HG03025 (cell line): Measurements from ENCODE around the gene PHACTR1.
"Not testable (repeated sequence)": the region's sequence is repeated elsewhere in the genome, so short reads cannot be mapped to it uniquely, and the experiment has no call there.

Experiments used
- ATAC-seq: cut with Tn5 transposase; IDR thresholded peaks from one replicate; pipeline ENCODE4 v1.9.1; 2021; ENCODE audit warnings: mild to moderate bottlenecking, moderate library complexity; ENCODE audit not compliant: unreplicated experiment, low FRiP score

PHACTR1 gene

DNA sequence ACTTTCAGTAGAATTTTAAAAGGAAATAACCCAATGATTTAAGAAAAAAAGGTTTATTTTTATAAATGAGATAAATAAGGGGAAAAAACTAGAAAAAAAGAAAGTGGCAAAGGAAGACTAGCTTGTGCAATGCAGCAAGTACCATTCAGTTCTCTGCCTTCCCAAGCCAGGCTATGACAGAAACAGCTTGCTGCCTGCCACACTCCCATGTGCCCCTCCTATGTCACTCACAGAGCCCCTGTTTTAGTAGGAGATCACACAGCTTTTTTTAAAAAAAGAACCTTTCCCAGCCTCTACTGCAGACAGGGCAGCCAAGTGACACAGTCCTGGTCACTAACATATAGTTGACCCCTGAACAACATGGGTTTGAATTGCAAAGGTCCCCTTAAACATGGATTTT, 598.2 kb downstream of the PHACTR1 start:
- no peak for ATAC-seq

DNA sequence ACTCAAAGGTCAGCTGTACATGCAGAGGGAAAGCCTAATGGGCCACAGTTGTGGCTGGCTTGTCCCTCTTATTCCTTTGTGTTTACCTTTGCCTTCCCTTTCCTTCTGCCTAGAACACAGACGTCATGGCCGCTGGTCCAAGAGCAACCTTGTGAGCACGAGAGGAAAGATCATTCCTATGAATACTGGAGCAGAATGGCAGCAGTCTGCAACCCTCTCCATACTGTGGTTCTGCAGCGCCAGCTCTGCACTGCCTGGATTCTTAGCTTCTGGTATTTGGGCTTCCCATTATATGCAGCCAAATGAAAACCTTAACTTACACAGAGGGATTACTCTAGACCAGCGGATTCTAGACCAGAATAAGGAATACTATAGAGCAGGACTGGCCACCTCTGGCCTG, 599.3 kb downstream of the PHACTR1 start:
- no peak for ATAC-seq

DNA sequence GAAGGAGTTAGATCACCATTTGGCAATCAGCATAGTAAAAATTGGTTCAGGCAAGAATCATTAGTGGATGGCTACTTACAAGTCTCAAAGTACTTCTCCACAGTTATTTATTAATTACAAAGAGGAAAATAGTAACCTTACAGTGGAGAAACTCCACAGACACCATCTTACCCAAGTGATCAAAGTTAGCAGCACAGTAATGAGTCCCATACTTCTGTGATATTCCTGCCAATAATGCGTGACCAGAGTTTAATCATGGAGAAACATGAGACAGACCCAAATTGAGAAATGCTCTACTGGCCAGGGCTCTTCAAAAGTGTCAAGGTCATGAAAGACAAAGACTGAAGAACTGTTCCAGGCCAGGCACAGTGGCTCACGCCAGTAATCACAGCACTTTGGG, 602.3 kb downstream of the PHACTR1 start:
- no peak for ATAC-seq

DNA sequence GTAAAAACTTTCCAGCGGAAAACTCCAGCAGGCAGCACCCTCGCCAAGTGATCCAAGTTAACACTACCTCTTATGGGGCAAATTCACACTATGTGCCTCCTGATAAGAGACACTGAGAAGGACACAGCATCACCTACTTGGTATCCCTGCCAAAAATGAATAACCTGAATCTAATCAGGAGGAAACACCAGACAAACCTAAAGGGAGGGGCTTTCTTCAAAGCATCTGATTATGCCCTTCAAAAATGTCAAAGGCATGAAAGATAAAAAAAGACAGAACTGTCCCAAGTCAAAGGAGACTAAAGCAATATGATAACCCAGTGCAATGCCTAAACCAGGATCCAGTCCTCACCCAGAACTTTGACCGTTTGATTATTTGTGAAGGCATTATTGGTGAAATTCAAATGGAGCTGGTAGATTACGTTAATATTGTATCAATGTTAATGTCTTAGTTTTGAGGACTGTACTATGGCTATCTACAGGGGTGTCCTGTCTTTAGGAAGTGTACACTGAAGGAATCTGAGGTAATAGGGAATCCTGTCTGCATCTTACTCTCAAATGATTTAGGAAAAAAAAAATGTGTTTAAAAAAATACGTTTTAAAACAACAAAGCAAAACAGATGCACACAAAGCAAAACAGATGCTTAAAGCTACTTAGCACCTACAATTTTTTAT, 603.5 kb downstream of the PHACTR1 start:
- no peak for ATAC-seq

DNA sequence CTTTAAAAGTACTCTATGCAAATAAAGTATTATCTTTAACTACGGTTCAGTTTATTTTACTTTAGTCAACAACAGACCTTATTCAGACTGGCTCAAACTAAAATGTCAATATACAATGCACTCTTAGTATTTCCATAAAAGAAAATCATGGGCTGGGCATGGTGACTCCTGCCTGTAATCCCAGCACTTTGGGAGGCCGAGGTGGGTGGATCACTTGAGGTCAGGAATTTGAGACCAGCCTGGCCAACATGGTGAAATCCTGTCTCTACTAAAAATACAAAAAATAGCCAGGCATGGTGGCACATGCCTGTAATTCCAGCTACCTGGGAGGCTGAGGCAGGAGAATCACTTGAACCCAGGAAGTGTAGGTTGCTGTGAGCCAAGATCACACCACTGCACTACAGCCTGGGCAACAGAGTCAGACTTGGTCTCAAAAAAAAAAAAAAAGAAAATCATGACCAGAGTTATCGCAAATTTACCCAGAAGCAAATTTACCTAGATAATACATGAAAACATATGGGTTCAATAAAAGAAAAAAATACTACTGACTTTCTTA, 609.5 kb downstream of the PHACTR1 start:
- ATAC-seq: not testable (repeated sequence)

DNA sequence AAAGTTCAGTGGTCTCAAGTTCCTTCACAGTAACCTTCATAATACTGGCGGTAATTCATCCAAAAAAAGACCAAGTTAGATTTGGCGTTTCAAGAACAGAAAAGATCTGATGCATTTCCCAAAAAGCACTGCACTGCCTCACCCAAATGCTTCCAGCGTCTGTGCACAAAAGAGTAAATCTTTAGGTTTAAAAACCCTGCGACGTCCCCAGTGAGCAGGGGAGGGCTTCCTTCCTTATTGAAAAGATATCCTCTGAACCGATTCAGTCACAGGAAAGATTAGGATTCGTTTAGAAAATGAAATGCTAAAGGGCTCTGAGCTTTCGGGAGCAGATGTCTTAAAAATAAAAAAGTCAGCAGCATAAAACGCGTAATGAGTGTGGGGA, 611.1 kb downstream of the PHACTR1 start:
- ATAC-seq: no peak

DNA sequence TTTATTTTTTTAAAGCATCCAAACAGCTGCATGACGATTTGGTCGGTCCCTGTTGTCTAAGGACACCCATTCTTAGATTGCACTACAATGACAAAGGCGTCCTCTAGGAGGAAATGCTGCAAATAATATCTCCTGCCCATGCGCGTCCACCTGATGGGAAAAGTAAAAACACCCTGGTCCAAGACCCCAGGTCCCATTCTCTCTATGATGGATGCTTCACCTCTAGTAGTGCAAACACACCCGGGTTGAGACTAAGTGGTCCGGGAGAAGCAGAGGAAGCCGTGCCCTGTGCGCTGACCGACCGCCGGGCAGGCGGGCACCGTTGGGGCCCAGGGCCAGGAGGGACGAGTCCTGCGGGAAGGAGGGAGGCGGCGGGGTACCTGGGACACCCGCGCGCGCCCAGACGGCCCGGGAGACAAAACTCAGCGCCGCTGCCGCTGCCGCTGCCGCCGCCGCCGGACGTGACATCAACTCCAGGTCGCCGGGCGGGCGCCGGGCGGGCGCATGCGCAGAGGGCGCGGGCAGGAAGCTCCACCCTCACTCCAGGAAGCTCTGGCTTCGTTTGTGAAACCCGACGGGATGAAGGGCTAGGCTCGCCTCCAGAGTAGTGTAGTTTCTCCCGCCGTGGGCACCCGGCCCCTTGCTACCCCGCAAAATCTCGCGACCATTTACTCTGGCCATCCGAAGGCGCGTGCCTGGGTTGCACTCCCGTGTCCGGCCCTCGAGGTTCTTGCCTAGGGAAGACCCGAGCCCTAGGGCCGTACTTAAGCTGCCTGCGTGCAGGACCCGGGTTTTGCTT, 611.7 kb downstream of the PHACTR1 start, which contains the start of gene TBC1D7:
Gene TBC1D7 (minus strand): TSS at position 462 of the 799 bp plus-strand sequence. CDS start 1,639 bp downstream, outside the sequence.
- ATAC-seq: peak; percentile 79

DNA sequence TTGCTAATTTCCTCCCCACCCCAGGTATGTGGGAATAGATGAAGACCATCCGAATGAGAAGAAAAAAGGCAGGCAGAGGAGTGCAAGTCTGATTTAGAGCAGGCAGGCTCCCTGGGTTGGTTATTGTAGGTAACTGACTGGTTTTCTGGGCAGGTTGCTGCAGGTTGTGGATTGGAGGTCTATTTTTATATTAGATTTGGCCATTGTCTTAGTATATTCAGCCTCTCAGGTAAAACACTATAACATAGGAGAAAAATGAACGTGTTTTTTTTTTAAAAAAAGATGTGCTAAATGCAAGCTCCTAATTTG, 612.3 kb downstream of the PHACTR1 start:
- peak; percentile 2 for ATAC-seq

DNA sequence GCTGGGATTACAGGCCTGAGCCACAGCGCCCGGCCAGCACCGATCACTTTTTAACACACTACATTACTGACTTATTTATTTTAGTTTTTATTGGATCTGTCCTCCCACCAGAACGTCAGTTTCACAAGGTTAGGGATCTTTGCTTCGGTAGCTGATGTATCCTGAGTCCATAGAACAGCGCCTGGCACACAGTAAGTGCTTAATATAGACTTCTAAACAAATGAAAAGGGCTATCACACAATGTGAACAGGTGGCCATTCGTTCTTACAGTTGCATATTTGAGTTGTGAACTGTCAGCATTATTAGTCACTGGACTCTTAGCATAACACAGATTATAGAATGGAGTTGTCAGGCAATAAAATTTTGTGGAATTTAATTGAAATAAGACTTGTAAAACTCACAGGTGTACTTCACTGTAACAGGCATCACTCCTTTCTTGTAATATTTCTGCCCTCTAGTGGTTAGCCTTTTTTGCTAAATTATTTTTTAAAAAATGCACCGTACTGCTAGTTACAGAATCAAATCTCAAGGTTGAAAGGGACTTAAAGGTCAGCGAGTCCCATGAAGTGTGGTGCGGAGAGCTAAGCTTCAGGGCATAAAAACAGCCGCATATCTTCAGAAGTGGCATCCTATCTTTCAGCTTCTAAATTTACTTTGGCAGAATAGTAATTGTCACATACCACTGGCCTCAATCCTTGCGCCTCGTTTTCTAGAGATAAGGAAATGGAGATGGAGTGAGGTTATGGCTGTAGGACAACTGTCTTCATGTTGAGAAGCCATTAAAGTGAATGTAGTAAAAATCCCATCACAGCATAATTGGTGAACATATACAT, 615.2 kb downstream of the PHACTR1 start:
- no peak for ATAC-seq

DNA sequence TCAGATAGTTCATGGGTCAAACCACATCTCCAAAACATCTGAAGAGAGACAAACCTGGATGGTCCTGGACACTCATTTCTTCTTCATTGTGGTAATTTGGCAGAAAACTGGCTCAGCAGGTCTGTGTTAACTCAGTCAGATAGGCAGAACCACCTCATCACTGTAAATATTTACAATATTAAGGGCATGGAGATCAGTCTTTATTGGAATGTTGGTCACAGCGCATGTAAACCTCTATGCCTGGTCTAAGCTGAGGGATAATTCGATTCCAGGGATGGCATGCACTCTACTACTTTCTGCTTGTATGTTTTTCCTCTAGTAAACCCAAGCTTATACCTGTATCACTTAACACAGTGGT, 615.8 kb downstream of the PHACTR1 start:
- no peak for ATAC-seq

DNA sequence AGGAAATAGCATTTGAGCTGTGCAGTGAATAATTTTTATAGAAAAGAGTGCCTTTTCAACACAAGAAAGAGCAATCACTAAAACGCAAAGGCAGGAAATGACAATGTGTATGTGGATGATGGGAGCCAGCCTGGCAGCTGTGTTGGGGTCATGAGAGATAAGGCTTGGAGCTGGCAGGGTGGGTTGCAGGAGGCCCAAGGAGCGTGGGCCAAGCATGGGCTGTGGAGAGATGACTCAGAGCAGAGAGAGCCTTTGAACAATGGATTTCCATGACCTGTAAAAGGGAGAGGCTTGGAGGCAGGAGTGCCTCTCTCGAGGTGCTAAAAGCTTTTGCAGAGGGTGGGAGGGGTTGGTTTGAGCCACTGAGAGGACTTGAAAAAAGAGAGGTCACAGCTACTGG, 618.4 kb downstream of the PHACTR1 start:
- no peak for ATAC-seq

DNA sequence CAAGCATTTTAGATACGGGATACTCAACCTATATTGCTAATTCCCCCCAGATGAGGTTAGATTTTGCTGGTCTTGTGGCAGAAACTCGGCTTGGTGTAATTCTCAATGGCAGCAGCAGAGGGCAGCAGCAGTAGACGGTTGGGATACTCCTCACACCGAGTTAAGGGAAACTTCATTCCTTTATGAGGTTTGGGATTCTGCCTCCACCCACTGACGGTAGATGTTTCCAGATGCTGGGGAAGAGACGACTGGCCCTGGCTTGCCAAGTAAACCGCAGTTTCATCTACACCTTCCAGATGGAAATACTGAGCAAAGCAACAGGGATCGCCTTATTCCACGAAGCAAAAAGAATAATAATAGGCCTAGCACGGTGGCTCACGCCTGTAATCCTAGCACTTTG, 620.0 kb downstream of the PHACTR1 start:
- no peak for ATAC-seq

DNA sequence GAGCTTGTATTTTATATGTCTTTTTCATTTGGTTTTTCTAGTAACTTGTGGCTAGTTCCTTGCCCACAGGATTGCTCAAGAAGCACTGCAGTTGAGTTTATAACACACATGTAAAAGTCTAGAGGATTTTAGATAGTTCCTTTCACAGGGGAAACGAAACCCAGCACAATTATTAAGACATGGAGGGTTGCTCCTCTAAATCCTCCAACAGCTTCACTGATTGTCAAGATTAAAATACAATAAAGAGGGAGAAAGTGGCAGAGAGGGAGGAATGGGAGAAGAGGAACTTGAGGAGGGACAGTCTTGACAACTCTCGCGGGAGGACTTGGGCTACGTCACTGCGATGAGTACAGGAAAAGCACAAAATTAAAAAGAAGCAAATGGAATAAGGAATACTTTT, 621.5 kb downstream of the PHACTR1 start:
- ATAC-seq: no peak
